HepG2 (cell line): ENCODE results near the gene UTRN. TPM values are rescaled to one million over a fixed set of nuclear protein-coding genes. Genes with fewer than 3 reads are reported as not detected.
A peak's percentile ranks its signal among the peaks of the same experiment; 100 is the strongest.

ENCODE experiments used
- CREB3 ChIP-seq: sonication (generic); formaldehyde crosslinking; IDR thresholded peaks from 2 replicates; pipeline ENCODE4 v1.5.0; 2020; ENCODE audit warnings: missing genetic modification reagents
- CREM ChIP-seq, 2 experiments: sonication (generic) in 1 of 2; formaldehyde crosslinking in 1 of 2; IDR thresholded peaks; 2 replicates each; pipeline versions ENCODE4 v1.4.0 to v1.6.1; 2016 to 2020; ENCODE audit warnings: antibody characterized with exemption in 1 of 2, mild to moderate bottlenecking in 1 of 2, missing genetic modification reagents in 1 of 2
- FOXA3 ChIP-seq: IDR thresholded peaks from 2 replicates; pipeline ENCODE4 v1.6.1; 2016; ENCODE audit warnings: missing genetic modification reagents, missing compliant biosample characterization
- MAFG ChIP-seq: sonication (generic); formaldehyde crosslinking; IDR thresholded peaks from 2 replicates; pipeline ENCODE4 v1.5.1; 2020; ENCODE audit warnings: mild to moderate bottlenecking, missing genetic modification reagents
- MIER3 ChIP-seq: IDR thresholded peaks from 2 replicates; pipeline ENCODE4 v1.6.1; 2016; ENCODE audit warnings: missing compliant biosample characterization, borderline replicate concordance
- NFATC3 ChIP-seq: sonication (generic); formaldehyde crosslinking; IDR thresholded peaks from 2 replicates; pipeline ENCODE4 v1.5.1; 2020; ENCODE audit warnings: mild to moderate bottlenecking, missing genetic modification reagents
- NFE2 ChIP-seq: sonication (generic); formaldehyde crosslinking; IDR thresholded peaks from 2 replicates; pipeline ENCODE4 v1.4.0; 2020; ENCODE audit warnings: missing genetic modification reagents
- NONO ChIP-seq, 2 experiments: fragments of 450-650 bp in 1 of 2; sonication (generic) in 1 of 2; formaldehyde crosslinking in 1 of 2; IDR thresholded peaks in 1 of 2; conservative IDR thresholded peaks in 1 of 2; 2 replicates each; pipeline versions ENCODE4 v1.6.1 to v1.8.0; 2017 to 2022; ENCODE audit warnings: mild to moderate bottlenecking in 1 of 2, missing genetic modification reagents in 1 of 2, moderate library complexity in 1 of 2
- RBM22 ChIP-seq: fragments of 200-400 bp; formaldehyde crosslinking; optimal IDR thresholded peaks from 2 replicates; pipeline ENCODE3; 2017; ENCODE audit warnings: mild to moderate bottlenecking, low read length, moderate library complexity
- REPIN1 ChIP-seq: sonication (generic); formaldehyde crosslinking; IDR thresholded peaks from 2 replicates; pipeline ENCODE4 v1.8.0; 2022; ENCODE audit warnings: missing genetic modification reagents, low read depth, mild to moderate bottlenecking, borderline replicate concordance
- RFX5 ChIP-seq: IDR thresholded peaks from 2 replicates; pipeline ENCODE4 v1.6.1; 2011; ENCODE audit warnings: low read depth, low read length, improper control_type of control experiment
- SIX4 ChIP-seq: sonication (generic); formaldehyde crosslinking; IDR thresholded peaks from 2 replicates; pipeline ENCODE4 v1.4.0; 2020; ENCODE audit warnings: missing genetic modification reagents
- TBX3 ChIP-seq: fragments of 450-650 bp; IDR thresholded peaks from 2 replicates; pipeline ENCODE4 v1.6.1; 2017; ENCODE audit warnings: antibody characterized with exemption, mild to moderate bottlenecking, inconsistent platforms, borderline replicate concordance
- ZFYVE20 ChIP-seq: sonication (generic); formaldehyde crosslinking; IDR thresholded peaks from 2 replicates; pipeline ENCODE4 v1.8.0; 2023; ENCODE audit warnings: low read depth, mild to moderate bottlenecking, moderate library complexity, missing genetic modification reagents, borderline replicate concordance
- ZNF12 ChIP-seq: sonication (generic); formaldehyde crosslinking; IDR thresholded peaks from 2 replicates; pipeline ENCODE4 v1.5.0; 2020; ENCODE audit warnings: missing genetic modification reagents
- ZNF18 ChIP-seq: sonication (generic); formaldehyde crosslinking; IDR thresholded peaks from 2 replicates; pipeline ENCODE4 v1.8.0; 2022; ENCODE audit warnings: mild to moderate bottlenecking, missing genetic modification reagents; ENCODE audit not compliant: insufficient replicate concordance
- ZNF512B ChIP-seq: sonication (generic); formaldehyde crosslinking; IDR thresholded peaks from 2 replicates; pipeline ENCODE4 v1.5.1; 2020; ENCODE audit warnings: missing genetic modification reagents, mild to moderate bottlenecking, borderline replicate concordance
- ZNF766 ChIP-seq: sonication (generic); formaldehyde crosslinking; IDR thresholded peaks from 2 replicates; pipeline ENCODE4 v1.5.0; 2020; ENCODE audit warnings: missing genetic modification reagents, borderline replicate concordance
- ZNF782 ChIP-seq: sonication (generic); formaldehyde crosslinking; IDR thresholded peaks from 2 replicates; pipeline ENCODE4 v1.4.0; 2020; ENCODE audit warnings: missing genetic modification reagents, mild to moderate bottlenecking, borderline replicate concordance
- polyA plus RNA-seq, 8 experiments: library from polyadenylated mRNA; depleted of rRNA in 3 of 8; stranded (reverse) in 7 of 8; unstranded in 1 of 8; fragments of >200 nt; fragmentation: Illumina TruSeq in 4 of 8; extraction: Trizol in 4 of 8; gene quantifications; 2 replicates each; pipeline versions ENCODE4 v1.2.1 to v1.2.3, GENCODE V29; 2011 to 2016; ENCODE audit warnings: low read depth in 4 of 8, missing spikeins in 1 of 8, mixed read lengths in 1 of 8; ENCODE audit not compliant: insufficient read depth in 1 of 8
- total RNA-seq, 5 experiments: library from RNA; depleted of rRNA; stranded (reverse); fragments of >200 nt; fragmentation: Illumina TruSeq; extraction: Trizol; gene quantifications; 2 replicates each; pipeline ENCODE4 v1.2.3, GENCODE V29; 2016; ENCODE audit warnings: low read depth in 1 of 5

UTRN gene
- total and polyA plus RNA-seq, 2 of the 13 experiments (the other 11 are each of a cell fraction or from before 2014, with no cell fraction given): 102 to 116 TPM

GRCh38 chr6:144284478-144284782 is 705 bp upstream of the UTRN start (continued):
- TF ChIP-seq CREM (IDR thresholded peaks at IDR 0.05): peak; percentile 42; the same call in 1 of the 2 replicates
- no peak for TF ChIP-seq CREM (CRISPR knock-in tag; IDR thresholded peaks at IDR 0.05)
- TF ChIP-seq NFATC3 (CRISPR knock-in tag): no peak
- no peak for TF ChIP-seq RFX5
- 0 out of 2 replicates have a peak, but pooled peaks have one; percentile 6 for TF ChIP-seq ZNF512B (CRISPR knock-in tag)
- TF ChIP-seq RBM22: no peak
- TF ChIP-seq REPIN1 (CRISPR knock-in tag): no peak
- no peak for TF ChIP-seq ZNF782 (CRISPR knock-in tag)
- TF ChIP-seq FOXA3: no peak
- no peak for TF ChIP-seq ZNF12
- TF ChIP-seq SIX4: no peak
- TF ChIP-seq TBX3: no peak
- no peak for TF ChIP-seq NONO (IDR thresholded peaks at IDR 0.05)
- TF ChIP-seq NONO (CRISPR knock-in tag; conservative IDR thresholded peaks at IDR 0.05): no peak
- TF ChIP-seq NFE2: no peak
- no peak for TF ChIP-seq CREB3 (CRISPR knock-in tag)
- TF ChIP-seq ZNF766 (CRISPR knock-in tag): no peak
- peak; percentile 80; the same call in 1 of the 2 replicates for TF ChIP-seq MAFG
- peak; percentile 11 for TF ChIP-seq ZNF18 (CRISPR knock-in tag)
- TF ChIP-seq MIER3 (CRISPR knock-in tag): no peak
- TF ChIP-seq ZFYVE20 (CRISPR knock-in tag): no peak
